ENCODE data around the gene APRT. TPM values are rescaled to one million over a fixed set of nuclear protein-coding genes. Genes with fewer than 3 reads are reported as not detected.

APRT gene
- total and polyA plus RNA-seq, 2 of the 8 experiments (the other 6 are each of a cell fraction or from before 2014, with no cell fraction given) = 221 to 267 TPM

GRCh38 chr16:88816736-88817535, 5.2 kb upstream of the APRT start:
- ChIA-PET CTCF (ENCODE audit: partially characterized antibody) (interaction anchor here (0.5 to 5.7 kb wide), 15 partner anchors 29 to 408 kb away, joined by 3 to 29 read pairs (median 4); partner anchors contain the start of genes GALNS, SLC22A31 and TRAPPC2L), POLR2A (ENCODE audit: partially characterized antibody) (interaction anchor here (0.6 to 9.0 kb wide), 5 partner anchors 7 to 339 kb away, joined by 3 to 77 read pairs (median 3); partner anchors contain the start of gene APRT)
- H4K8ac ChIP-seq (ENCODE audit: extremely low read depth, insufficient read depth, low read length) = no peak overlapping the region; the same call in 1 of the 2 replicates
- no peak overlapping the region for H4K5ac ChIP-seq (ENCODE audit: insufficient read length, low read depth, low read length)
- H3K4me2 ChIP-seq (ENCODE audit: insufficient read depth in 1 of 2, low read depth in 2 of 2, low read length in 2 of 2) = no peak overlapping the region
- H2BK12ac ChIP-seq (ENCODE audit: low read depth, low read length) = no peak overlapping the region
- FAIRE-seq (no peak), DNase-seq (ENCODE audit: low read depth in 1 of 2, low spot score in 2 of 2) (no peak)
- H2AK5ac ChIP-seq (ENCODE audit: low read depth, low read length) = peak overlapping the region; percentile 24; the same call in 1 of the 2 replicates
- no peak overlapping the region for H3K56ac ChIP-seq (replicated peaks; ENCODE audit: insufficient read length, low read depth, low read length)
- no peak overlapping the region for H3K4me3 ChIP-seq (ENCODE audit: extremely low read depth in 1 of 4, insufficient read depth in 2 of 4, low read depth in 3 of 4, low read length in 4 of 4)
- no peak overlapping the region for H3K23ac ChIP-seq (ENCODE audit: insufficient read length)
- H3K79me1 ChIP-seq (ENCODE audit: low read depth, low read length) = no peaks in the 10 kb centered on the region
- H3K14ac ChIP-seq (ENCODE audit: insufficient read length) = no peak overlapping the region
- no peak overlapping the region for H3K18ac ChIP-seq (ENCODE audit: extremely low read depth, low read length)
- no peaks in the 10 kb centered on the region for H3K9me3 ChIP-seq (ENCODE audit: insufficient read depth in 2 of 2, low read depth in 1 of 2, low read length in 1 of 2)
- no peak overlapping the region for H2BK120ac ChIP-seq (replicated peaks; ENCODE audit: low read depth, low read length)
- 0 out of 2 replicates have a peak overlapping the region, but pooled peaks have one; percentile 18 for H2BK20ac ChIP-seq (ENCODE audit: low read length)
- no peak overlapping the region for H4K91ac ChIP-seq (replicated peaks; ENCODE audit: insufficient read length, low read length)
- H4K20me1 ChIP-seq (replicated peaks in 1 of 2; ENCODE audit: control insufficient read depth in 1 of 2, insufficient read depth in 2 of 2, low read length in 2 of 2) = peaks cover 0 to 3% of the 10 kb centered on the region in 2 experiments
- H2BK5ac ChIP-seq (ENCODE audit: low read depth, low read length) = peak overlapping the region; percentile 35; the same call in 1 of the 2 replicates
- peaks cover 2% of the 10 kb centered on the region; the same call in 1 of the 2 replicates for H3K23me2 ChIP-seq (ENCODE audit: low read depth, low read length)
- H3K36me3 ChIP-seq (ENCODE audit: control insufficient read depth in 2 of 4, insufficient read depth in 4 of 4, low read length in 3 of 4) = no peaks in the 10 kb centered on the region
- no peak overlapping the region for H3K4ac ChIP-seq (replicated peaks; ENCODE audit: insufficient read length, low read depth, low read length)
- no peak overlapping the region for H3K27ac ChIP-seq (ENCODE audit: low read depth, low read length)
- H3K9ac ChIP-seq (replicated peaks in 1 of 4; ENCODE audit: extremely low read depth in 1 of 4, low read depth in 3 of 4, low read length in 3 of 4) = no peak overlapping the region; a peak in 1 of 7 replicates
- 91% methylated on average over 39 of the region's 41 CpGs; no CpG with 5 or more reads in 1 of the 2 experiments for WGBS, 2 experiments (ENCODE audit: extremely low coverage in 1 of 2, insufficient coverage in 1 of 2, insufficient read length in 1 of 2, insufficient replicate concordance in 2 of 2, low coverage in 1 of 2, low lambda C conversion rate in 2 of 2, missing lambda C conversion rate in 1 of 2)
- no peaks in the 10 kb centered on the region; a peak in 1 of 7 replicates for H3K4me1 ChIP-seq (replicated peaks in 1 of 4; ENCODE audit: control insufficient read depth in 3 of 4, insufficient read depth in 4 of 4, low read length in 3 of 4)
- no peaks in the 10 kb centered on the region for H3K79me2 ChIP-seq (ENCODE audit: control insufficient read depth in 1 of 2, insufficient read depth in 2 of 2, low read length in 2 of 2)
- peak overlapping the region; percentile 92; the same call in 1 of the 2 replicates for H2BK15ac ChIP-seq (ENCODE audit: low read length)
- H2AFZ ChIP-seq (ENCODE audit: low read length) = no peak overlapping the region
- H3K27me3 ChIP-seq (replicated peaks in 1 of 4; ENCODE audit: control insufficient read depth in 3 of 4, extremely low read depth in 1 of 4, insufficient read depth in 3 of 4, low read length in 3 of 4) = no peaks in the 10 kb centered on the region
- no peak for TF ChIP-seq NRF1 (IDR thresholded peaks at IDR 0.05; ENCODE audit: low read depth, low read length)
- TF ChIP-seq SUZ12 (IDR thresholded peaks at IDR 0.05; ENCODE audit: low read length) = no peak
- TF ChIP-seq BACH1 (IDR thresholded peaks at IDR 0.05; ENCODE audit: low read length) = no peak
- TF ChIP-seq BCL11A (IDR thresholded peaks at IDR 0.05; ENCODE audit: low read depth in 2 of 2, low read length in 2 of 2) = no peak
- no peak for TF ChIP-seq TCF12 (IDR thresholded peaks at IDR 0.05; ENCODE audit: low read depth, low read length)
- TF ChIP-seq RNF2 (IDR thresholded peaks at IDR 0.05; ENCODE audit: borderline replicate concordance, low read depth, low read length, missing control alignments, poor library complexity, severe bottlenecking) = no peak
- no peak for TF ChIP-seq CTCF (IDR thresholded peaks at IDR 0.05; ENCODE audit: control extremely low read depth in 1 of 3, insufficient read depth in 1 of 3, low read depth in 1 of 3, low read length in 3 of 3)
- no peak for TF ChIP-seq SAP30 (IDR thresholded peaks at IDR 0.05; ENCODE audit: insufficient read depth, insufficient replicate concordance, low read length)

Data from H1 (cell line).